Heart left ventricle (tissue), 13 donors: Measurements from ENCODE around the gene MCM7.

Source experiments
- POLR2A ChIP-seq, 2 donors: fragments of 450-650 bp; IDR thresholded peaks; one replicate each; pipeline ENCODE4 v1.6.1; 2017; ENCODE audit warnings: antibody characterized with exemption in 2 of 2, mild to moderate bottlenecking in 2 of 2, moderate library complexity in 2 of 2
- TF ChIP-seq, protein P1 (sequence below), 12 donors: fragments of 200-600 bp; sonication (generic) in 4 of 12; IDR thresholded peaks; one replicate each; pipeline versions ENCODE4 v1.5.0 to v1.8.0; 2018 to 2022; ENCODE audit warnings: antibody characterized with exemption in 12 of 12, mild to moderate bottlenecking in 5 of 12
- donor health status: ischemic (EF 13 %, LVEDD 7.1; RV severe dilation, severe dysfunction).
- donor health status: DM: no; HTN: yes; CAD: no.
- donor health status: DM: no; HTN: no; CAD: no.
- donor health status: ischemic (EF 25% LVEDD 6.9; RV normal size, moderate dysfunction).
- donor health status: ischemic (EF 25% LVEDD 5.7; RV mildly dilated, moderate dysfunction).
- donor health status: ischemic (EF 35%, LVEDD 5.7; RV mildly dilated, moderate dysfunction).
- donor health status: nonischemic (EF 11% LVEDD 7.7; RV severe dilation, severe dysfunction).
- donor health status: DM: yes; HTN: yes; CAD: no.
- donor health status: PGD.
- donor health status: ischemic (EF 29% LVEDD 5.4; RV normal size, mild dysfunction).
- donor health status: nonischemic (EF 23%, LVEDD 6.1; RV moderate dilation, normal function).

DNA sequence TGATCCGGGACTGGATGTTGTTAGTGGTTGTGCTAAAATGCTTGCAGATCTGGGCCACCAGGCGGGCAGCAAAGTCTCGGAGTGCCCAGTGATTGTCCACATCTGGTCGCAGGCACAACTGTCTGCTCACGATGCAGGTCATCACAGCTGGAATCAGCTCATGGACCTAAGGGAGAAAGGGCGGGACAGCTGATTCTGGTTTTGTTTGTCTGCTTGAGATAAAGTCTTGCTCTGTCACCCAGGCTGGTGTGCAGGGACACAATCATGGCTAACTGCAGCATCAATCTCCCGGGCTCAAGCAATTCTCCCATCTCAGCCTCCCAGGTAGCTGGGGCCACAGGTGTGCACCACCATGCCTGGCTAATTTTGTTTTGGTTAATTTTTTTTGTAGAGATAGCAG lies 10.0 kb upstream of the MCM7 start:
- TF ChIP-seq, protein P1, sequence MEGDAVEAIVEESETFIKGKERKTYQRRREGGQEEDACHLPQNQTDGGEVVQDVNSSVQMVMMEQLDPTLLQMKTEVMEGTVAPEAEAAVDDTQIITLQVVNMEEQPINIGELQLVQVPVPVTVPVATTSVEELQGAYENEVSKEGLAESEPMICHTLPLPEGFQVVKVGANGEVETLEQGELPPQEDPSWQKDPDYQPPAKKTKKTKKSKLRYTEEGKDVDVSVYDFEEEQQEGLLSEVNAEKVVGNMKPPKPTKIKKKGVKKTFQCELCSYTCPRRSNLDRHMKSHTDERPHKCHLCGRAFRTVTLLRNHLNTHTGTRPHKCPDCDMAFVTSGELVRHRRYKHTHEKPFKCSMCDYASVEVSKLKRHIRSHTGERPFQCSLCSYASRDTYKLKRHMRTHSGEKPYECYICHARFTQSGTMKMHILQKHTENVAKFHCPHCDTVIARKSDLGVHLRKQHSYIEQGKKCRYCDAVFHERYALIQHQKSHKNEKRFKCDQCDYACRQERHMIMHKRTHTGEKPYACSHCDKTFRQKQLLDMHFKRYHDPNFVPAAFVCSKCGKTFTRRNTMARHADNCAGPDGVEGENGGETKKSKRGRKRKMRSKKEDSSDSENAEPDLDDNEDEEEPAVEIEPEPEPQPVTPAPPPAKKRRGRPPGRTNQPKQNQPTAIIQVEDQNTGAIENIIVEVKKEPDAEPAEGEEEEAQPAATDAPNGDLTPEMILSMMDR (IDR thresholded peaks at IDR 0.05): no peak
- no peak for TF ChIP-seq POLR2A (IDR thresholded peaks at IDR 0.05)
